Activated CD4-positive, alpha-beta T cell treated with anti-CD3 and anti-CD28 coated beads for 1 hour (primary cell): ENCODE measurements around the gene STK11IP.

ENCODE experiments used
- DNase-seq: peaks from one replicate; pipeline ENCODE4 v3.0.0-alpha.2; 2020

Gene STK11IP

DNA sequence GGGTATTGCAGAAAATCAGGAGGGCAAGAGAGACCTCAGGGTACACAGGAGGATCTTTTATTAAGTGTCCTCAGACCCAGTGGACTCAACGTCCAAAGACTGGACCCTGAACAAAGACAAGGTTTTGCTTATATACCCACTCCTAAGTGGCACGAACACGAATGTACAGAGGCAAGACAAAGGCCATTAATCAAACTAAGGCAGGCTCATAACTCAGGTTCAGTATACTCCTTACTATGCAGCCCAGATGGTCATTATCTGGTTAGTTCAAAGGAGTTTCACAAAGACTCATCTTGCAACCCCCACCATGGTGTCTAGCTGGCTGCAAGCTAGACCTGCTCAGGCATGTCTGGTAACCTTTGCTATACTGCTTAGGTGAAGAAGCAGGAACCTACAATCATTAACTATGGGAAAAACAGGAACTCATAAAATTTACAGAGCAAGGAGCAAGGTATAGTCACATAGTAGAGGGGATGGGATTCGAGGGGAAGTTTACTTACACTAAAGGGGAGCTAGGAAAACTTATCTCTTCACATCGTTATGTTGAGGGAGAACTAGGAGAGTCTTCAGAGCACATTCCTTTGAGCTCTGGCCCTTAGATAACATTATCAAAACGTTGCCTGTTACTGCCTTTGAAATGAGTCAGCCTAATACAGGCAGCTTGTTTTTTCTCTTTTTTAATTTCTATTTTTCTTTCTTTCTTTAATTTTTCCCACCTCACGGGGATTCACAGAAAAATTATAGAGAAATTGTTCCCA is 63.7 kb downstream of the STK11IP start:
- no peak for DNase-seq

DNA sequence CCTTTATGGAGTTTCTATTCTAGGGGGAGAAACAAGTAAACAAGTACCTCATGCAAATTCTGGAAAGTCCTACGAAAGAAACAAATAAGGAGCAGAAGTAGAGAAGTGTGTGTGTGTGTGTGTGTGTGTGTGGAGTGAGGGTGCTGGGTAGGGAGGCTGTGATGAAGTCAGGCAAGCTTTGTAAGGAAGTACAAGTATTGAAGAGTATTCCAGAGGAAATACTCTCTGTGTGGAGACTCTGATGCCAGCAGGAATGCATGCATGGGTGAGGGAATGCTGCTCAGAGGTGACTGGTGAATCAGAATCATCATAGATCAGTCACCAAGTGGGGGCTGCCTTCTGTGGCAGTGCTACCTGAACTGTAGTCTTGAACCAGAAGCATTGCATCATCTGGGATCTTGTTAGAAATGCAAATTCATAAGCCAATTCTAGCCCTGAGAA is 64.3 kb downstream of the STK11IP start:
- no peak for DNase-seq

DNA sequence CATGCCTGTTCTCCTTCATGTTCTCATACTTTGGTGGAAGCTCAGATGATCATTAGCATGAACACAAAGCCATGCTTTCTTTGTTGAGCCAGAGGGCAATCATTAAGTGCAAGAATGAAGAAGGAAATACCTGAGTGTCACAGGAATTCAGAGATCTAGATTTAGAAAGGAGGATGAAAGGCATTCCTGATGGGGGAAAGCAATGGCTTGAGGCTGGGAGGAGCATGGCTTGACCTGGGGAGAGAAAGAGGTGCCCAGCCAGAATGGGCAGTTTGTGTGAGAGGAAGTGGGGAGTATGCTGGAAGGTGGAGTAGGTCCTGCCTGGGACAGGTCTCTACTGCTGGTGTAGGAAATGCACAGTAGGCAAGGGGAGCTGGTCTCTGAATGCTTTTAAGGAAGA is 64.9 kb downstream of the STK11IP start:
- no peak for DNase-seq

DNA sequence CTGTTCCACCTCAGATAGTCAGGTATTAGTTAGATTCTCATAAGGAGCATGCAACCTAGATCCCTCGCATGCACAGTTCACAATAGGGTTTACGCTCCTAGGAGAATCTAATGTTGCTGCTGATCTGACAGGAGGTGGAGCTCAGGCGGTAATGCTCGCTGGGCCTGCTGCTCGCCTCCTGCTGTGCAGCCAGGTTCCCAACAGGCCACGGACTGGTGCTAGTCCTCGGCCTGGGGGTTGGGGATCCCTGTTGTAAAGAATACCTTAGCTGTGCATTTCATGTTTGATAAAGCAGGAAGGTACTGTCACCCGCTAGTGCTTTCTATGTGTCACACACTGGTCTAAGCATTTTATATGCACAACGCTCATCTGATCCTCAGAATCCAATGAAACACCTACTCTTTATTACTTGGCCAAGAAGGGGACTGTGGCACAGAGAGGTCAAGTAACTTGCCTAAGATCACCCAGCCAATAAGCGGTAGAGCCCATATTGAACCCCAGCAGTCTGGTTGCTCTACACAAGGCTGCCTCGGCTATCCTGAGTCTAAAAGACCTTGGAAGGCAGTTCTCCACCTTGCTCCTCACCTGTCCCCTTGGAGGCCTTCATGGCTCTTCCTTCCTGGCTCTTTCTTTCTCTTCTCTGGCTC is 65.6 kb downstream of the STK11IP start:
- DNase-seq: no peak

DNA sequence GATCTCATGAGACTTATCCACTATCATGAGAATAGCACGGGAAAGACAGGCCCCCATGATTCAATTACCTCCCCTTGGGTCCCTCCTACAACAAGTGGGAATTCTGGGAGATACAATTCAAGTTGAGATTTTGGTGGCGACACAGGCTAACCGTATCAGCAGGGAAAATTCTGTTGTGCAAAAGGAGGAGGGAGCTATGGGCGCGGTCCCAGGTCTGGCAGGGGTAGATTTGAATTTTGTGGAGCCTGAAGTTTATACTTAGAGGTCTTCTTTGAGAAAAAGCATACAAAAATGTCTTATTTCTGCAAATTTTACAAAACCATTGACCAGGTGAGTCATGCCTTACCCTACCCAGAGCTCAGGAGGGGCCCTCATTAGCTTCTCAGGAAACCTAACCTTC is 66.4 kb downstream of the STK11IP start:
- DNase-seq: no peak

DNA sequence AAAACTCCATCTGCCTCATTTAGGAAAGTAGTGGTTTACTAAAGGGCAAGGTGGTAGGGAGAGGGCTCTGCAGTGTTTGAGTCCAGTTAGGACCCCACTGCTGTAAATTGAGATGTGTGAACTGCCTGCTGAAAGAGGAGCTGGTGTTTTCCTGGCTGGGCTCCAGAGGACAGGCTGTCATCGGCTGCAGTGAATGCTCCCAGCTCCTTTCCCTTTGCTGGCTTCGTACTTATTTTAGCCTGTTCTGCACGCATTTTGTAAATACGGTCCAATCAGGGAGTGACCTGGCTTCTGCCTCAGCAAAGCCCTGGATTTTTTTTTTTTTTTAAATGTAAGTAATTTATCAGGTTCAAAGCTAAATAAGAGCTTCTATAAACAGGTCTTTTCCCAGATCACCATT is 67.3 kb downstream of the STK11IP start:
- no peak for DNase-seq

DNA sequence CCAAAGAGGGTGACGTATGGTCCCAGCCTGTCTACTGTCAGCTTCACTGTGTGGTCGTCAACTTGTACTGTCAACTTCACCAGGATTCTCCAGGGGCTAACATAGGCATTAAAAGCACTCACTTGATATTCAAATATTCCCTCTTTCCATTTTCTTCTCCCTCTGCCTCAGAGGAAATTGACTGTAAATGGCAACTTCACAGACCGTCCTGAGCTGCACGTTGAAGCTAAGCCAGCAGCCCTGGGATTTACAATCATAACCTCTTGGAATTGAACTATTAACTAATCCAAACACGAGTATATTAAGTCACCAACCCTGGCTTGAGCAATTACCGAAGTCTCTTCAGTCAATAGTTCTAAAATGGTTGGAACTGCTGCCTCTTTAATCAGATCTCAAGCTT is 68.3 kb downstream of the STK11IP start:
- DNase-seq: no peak
